Measurements from ENCODE around the gene SRF. TPM values are rescaled to one million over a fixed set of nuclear protein-coding genes. Genes with fewer than 3 reads are reported as not detected.

The SRF gene
- total and polyA plus RNA-seq, 2 donors (not counting 1 experiment from before 2014, with no cell fraction given): 21.7 to 22.7 TPM

GRCh38 chr6:43128926-43129325, 42.1 kb upstream of the SRF start:
- H3K79me2 ChIP-seq (ENCODE audit: control insufficient read depth, insufficient read depth, low read length): no peaks in the 10 kb centered on the region
- ChIA-PET CTCF (interaction anchor here (1.3 kb wide), 1 partner anchor 229 kb away, joined by 4 read pairs; no protein-coding TSS in a partner anchor), POLR2A (no interaction called here)
- peaks cover 6% of the 10 kb centered on the region for H3K27me3 Mint-ChIP-seq
- no peaks in the 10 kb centered on the region for H3K9me3 ChIP-seq (ENCODE audit: control extremely low read depth in 1 of 3, control insufficient read depth in 2 of 3, insufficient read depth in 1 of 3, low read length in 2 of 3)
- intact Hi-C loops (cut with micrococcal nuclease): no loop called here
- H3K36me3 ChIP-seq (replicated peaks in 1 of 2; ENCODE audit: control extremely low read depth in 1 of 2, control insufficient read depth in 1 of 2, extremely low read depth in 1 of 2, insufficient read depth in 2 of 2, low read length in 1 of 2): no peaks in the 10 kb centered on the region
- H3K4me3 ChIP-seq (ENCODE audit: control extremely low read depth in 1 of 5, extremely low read depth in 1 of 5, insufficient read depth in 1 of 5, low read depth in 2 of 5, low read length in 4 of 5): no peak overlapping the region
- ATAC-seq (ENCODE audit: low read depth): no peak
- H3K9me3 Mint-ChIP-seq (ENCODE audit: insufficient read depth): no peaks in the 10 kb centered on the region
- H3K27me3 ChIP-seq (replicated peaks in 1 of 4; ENCODE audit: control extremely low read depth in 1 of 4, control insufficient read depth in 3 of 4, insufficient read depth in 4 of 4, low read length in 3 of 4): no peaks in the 10 kb centered on the region
- H3K9ac ChIP-seq (ENCODE audit: low read length): no peak overlapping the region
- no peak overlapping the region for H3K4me2 ChIP-seq (replicated peaks; ENCODE audit: low read depth, low read length, poor library complexity, severe bottlenecking)
- no peak overlapping the region for H3K27ac ChIP-seq (ENCODE audit: low read length in 2 of 2)
- no peaks in the 10 kb centered on the region for H3K4me1 Mint-ChIP-seq
- no peaks in the 10 kb centered on the region for H4K20me1 ChIP-seq (ENCODE audit: control insufficient read depth, insufficient read depth, low read length, poor library complexity, severe bottlenecking)
- H2AFZ ChIP-seq (ENCODE audit: insufficient read depth, low read depth, low read length, poor library complexity, severe bottlenecking): no peak overlapping the region
- TF ChIP-seq, protein P1, sequence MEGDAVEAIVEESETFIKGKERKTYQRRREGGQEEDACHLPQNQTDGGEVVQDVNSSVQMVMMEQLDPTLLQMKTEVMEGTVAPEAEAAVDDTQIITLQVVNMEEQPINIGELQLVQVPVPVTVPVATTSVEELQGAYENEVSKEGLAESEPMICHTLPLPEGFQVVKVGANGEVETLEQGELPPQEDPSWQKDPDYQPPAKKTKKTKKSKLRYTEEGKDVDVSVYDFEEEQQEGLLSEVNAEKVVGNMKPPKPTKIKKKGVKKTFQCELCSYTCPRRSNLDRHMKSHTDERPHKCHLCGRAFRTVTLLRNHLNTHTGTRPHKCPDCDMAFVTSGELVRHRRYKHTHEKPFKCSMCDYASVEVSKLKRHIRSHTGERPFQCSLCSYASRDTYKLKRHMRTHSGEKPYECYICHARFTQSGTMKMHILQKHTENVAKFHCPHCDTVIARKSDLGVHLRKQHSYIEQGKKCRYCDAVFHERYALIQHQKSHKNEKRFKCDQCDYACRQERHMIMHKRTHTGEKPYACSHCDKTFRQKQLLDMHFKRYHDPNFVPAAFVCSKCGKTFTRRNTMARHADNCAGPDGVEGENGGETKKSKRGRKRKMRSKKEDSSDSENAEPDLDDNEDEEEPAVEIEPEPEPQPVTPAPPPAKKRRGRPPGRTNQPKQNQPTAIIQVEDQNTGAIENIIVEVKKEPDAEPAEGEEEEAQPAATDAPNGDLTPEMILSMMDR (IDR thresholded peaks at IDR 0.05): no peak
- no peak for TF ChIP-seq EZH2 (IDR thresholded peaks at IDR 0.05; ENCODE audit: borderline replicate concordance, insufficient read depth, low read depth, low read length, poor library complexity, severe bottlenecking)
- H3K4me3 Mint-ChIP-seq: no peak overlapping the region
- DNase-seq: no peak
- H3K27ac Mint-ChIP-seq: no peak overlapping the region
- WGBS (ENCODE audit: insufficient coverage): 96% methylated on average over 16 of the region's 16 CpGs
- no peaks in the 10 kb centered on the region for H3K4me1 ChIP-seq (ENCODE audit: control insufficient read depth in 2 of 2, insufficient read depth in 2 of 2, low read length in 2 of 2)

DNA sequence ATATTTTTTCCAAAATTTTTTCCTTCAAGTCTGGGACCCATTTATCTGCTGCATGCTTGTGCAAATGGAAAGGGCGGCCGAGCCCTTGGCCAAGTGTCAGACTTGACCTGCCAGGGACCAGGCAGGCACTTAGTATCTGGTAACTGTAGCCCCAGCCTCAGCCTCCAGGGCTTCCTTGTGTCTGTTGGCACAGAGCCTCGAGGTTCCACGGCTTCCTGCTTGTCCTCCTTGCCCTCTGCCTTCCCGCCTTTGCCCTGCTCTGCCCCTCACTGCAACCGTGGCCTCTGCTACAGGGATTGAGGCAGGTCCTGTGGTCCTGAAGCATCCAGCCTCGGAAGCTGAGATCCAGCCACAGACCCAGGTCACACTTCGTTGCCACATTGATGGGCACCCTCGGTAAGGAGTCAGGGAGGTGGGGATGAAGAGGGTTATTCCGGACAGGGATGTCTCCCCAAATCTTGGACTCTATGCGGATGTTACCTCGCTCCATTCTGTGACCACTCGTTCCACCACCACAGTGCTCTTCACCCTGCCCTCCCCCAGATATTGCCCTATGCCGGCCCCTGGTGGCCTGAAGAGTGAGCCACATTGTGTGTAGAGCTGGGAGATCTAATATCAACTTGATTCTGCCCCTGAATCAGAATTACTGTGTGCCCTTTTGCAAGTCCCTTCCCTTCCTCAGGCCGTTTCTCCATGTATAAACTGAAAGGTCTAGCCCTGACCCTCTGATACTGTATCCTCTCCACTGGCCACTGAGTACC, 41.5 kb upstream of the SRF start:
- no peaks in the 10 kb centered on the region for H3K36me3 ChIP-seq (replicated peaks in 1 of 2; ENCODE audit: control extremely low read depth in 1 of 2, control insufficient read depth in 1 of 2, extremely low read depth in 1 of 2, insufficient read depth in 2 of 2, low read length in 1 of 2)
- H3K4me1 ChIP-seq (ENCODE audit: control insufficient read depth in 2 of 2, insufficient read depth in 2 of 2, low read length in 2 of 2): no peaks in the 10 kb centered on the region
- ATAC-seq (ENCODE audit: low read depth) (no peak), DNase-seq (no peak)
- H2AFZ ChIP-seq (ENCODE audit: insufficient read depth, low read depth, low read length, poor library complexity, severe bottlenecking): no peak overlapping the region
- H3K4me1 Mint-ChIP-seq: no peaks in the 10 kb centered on the region
- no peaks in the 10 kb centered on the region for H3K79me2 ChIP-seq (ENCODE audit: control insufficient read depth, insufficient read depth, low read length)
- no peak for TF ChIP-seq EZH2 (IDR thresholded peaks at IDR 0.05; ENCODE audit: borderline replicate concordance, insufficient read depth, low read depth, low read length, poor library complexity, severe bottlenecking)
- TF ChIP-seq, protein P1 (IDR thresholded peaks at IDR 0.05): no peak
- ChIA-PET CTCF (interaction anchor here (1.3 kb wide), 1 partner anchor 229 kb away, joined by 4 read pairs; no protein-coding TSS in a partner anchor), POLR2A (no interaction called here)
- WGBS (ENCODE audit: insufficient coverage): 63% methylated on average over 12 of the region's 15 CpGs
- H3K4me3 ChIP-seq (ENCODE audit: control extremely low read depth in 1 of 5, extremely low read depth in 1 of 5, insufficient read depth in 1 of 5, low read depth in 2 of 5, low read length in 4 of 5): no peak overlapping the region
- H3K27me3 ChIP-seq (replicated peaks in 1 of 4; ENCODE audit: control extremely low read depth in 1 of 4, control insufficient read depth in 3 of 4, insufficient read depth in 4 of 4, low read length in 3 of 4): no peaks in the 10 kb centered on the region
- no peak overlapping the region for H3K27ac ChIP-seq (ENCODE audit: low read length in 2 of 2)
- intact Hi-C loops (cut with micrococcal nuclease): no loop called here
- no peaks in the 10 kb centered on the region for H3K9me3 ChIP-seq (ENCODE audit: control extremely low read depth in 1 of 3, control insufficient read depth in 2 of 3, insufficient read depth in 1 of 3, low read length in 2 of 3)
- H3K9ac ChIP-seq (ENCODE audit: low read length): no peak overlapping the region
- H3K9me3 Mint-ChIP-seq (ENCODE audit: insufficient read depth): no peaks in the 10 kb centered on the region
- H4K20me1 ChIP-seq (ENCODE audit: control insufficient read depth, insufficient read depth, low read length, poor library complexity, severe bottlenecking): no peaks in the 10 kb centered on the region
- peaks cover 6% of the 10 kb centered on the region for H3K27me3 Mint-ChIP-seq
- no peak overlapping the region for H3K4me3 Mint-ChIP-seq
- H3K27ac Mint-ChIP-seq: no peak overlapping the region
- H3K4me2 ChIP-seq (replicated peaks; ENCODE audit: low read depth, low read length, poor library complexity, severe bottlenecking): no peak overlapping the region

Data from B cell (primary cell).